IMR-90 (cell line): Measurements from ENCODE around the gene TEKT4. TPM values are rescaled to one million over a fixed set of nuclear protein-coding genes. Genes with fewer than 3 reads are reported as not detected.

ENCODE experiments used
- ATAC-seq: fragments of 200-7000 bp; cut with Tn5 transposase; 2 replicates; pipeline ENCODE4 v1.9.1; 2020; ENCODE audit warnings: low read depth, mild to moderate bottlenecking, moderate library complexity
- BruUV-seq: library from RNA; stranded (reverse); fragments of 400-500 nt; replicated peaks from 2 replicates; lab custom pipeline; 2021; lab: Mats Ljungman, UMichigan
- CTCF ChIA-PET: fragments of 300-600 bp; formaldehyde crosslinking; extraction: SDS; loops from one replicate; lab custom pipeline; 2021; ENCODE audit warnings: antibody characterized with exemption; lab: Yijun Ruan, JAX
- POLR2A ChIA-PET: fragments of 300-600 bp; sonication (Branson Sonifier 250); formaldehyde crosslinking; loops from one replicate; lab custom pipeline; 2022; ENCODE audit warnings: antibody characterized with exemption; ENCODE audit not compliant: unreplicated experiment; lab: Charles Lee
- DNase-seq: peaks from one replicate; pipeline ENCODE4 v3.0.0; 2013
- H2AFZ ChIP-seq: replicated peaks from 2 replicates; pipeline ENCODE3; 2013; ENCODE audit warnings: low read length, mild to moderate bottlenecking; ENCODE audit not compliant: poor library complexity
- H2AK5ac ChIP-seq: 2 replicates; pipeline ENCODE4 v1.6.1; 2013; ENCODE audit warnings: low read depth, low read length, inconsistent platforms
- H2AK9ac ChIP-seq: replicated peaks from 2 replicates; pipeline ENCODE3; 2013; ENCODE audit warnings: mild to moderate bottlenecking, low read depth, low read length, moderate library complexity; ENCODE audit not compliant: poor library complexity
- H2BK120ac ChIP-seq: 2 replicates; pipeline ENCODE4 v1.6.1; 2013; ENCODE audit warnings: low read depth, low read length, inconsistent platforms
- H2BK15ac ChIP-seq: 3 replicates; pipeline ENCODE4 v1.6.1; 2013; ENCODE audit warnings: low read depth, low read length, inconsistent platforms
- H2BK20ac ChIP-seq: 2 replicates; pipeline ENCODE4 v1.6.1; 2013; ENCODE audit warnings: low read depth, mild to moderate bottlenecking, inconsistent platforms, low read length, moderate library complexity
- H2BK5ac ChIP-seq: 2 replicates; pipeline ENCODE4 v1.6.1; 2013; ENCODE audit warnings: mild to moderate bottlenecking, low read depth, low read length, inconsistent platforms; ENCODE audit not compliant: poor library complexity, severe bottlenecking
- H3K14ac ChIP-seq: replicated peaks from 2 replicates; pipeline ENCODE4 v1.6.1; 2013; ENCODE audit warnings: low read depth, low read length, inconsistent platforms
- H3K18ac ChIP-seq: 2 replicates; pipeline ENCODE4 v1.6.1; 2013; ENCODE audit warnings: low read depth, low read length, control low read depth
- H3K23ac ChIP-seq: 2 replicates; pipeline ENCODE4 v1.6.1; 2013; ENCODE audit warnings: low read depth, low read length, inconsistent platforms
- H3K27ac ChIP-seq: 2 replicates; pipeline ENCODE4 v1.5.1; 2013; ENCODE audit warnings: mild to moderate bottlenecking, control low read depth, low read length; ENCODE audit not compliant: insufficient read depth
- H3K27me3 ChIP-seq: 2 replicates; pipeline ENCODE4 v1.6.1; 2013; ENCODE audit warnings: low read length; ENCODE audit not compliant: control insufficient read depth, insufficient read depth
- H3K36me3 ChIP-seq: 2 replicates; pipeline ENCODE4 v1.6.1; 2013; ENCODE audit warnings: low read length, mixed read lengths; ENCODE audit not compliant: control insufficient read depth, insufficient read depth
- H3K4ac ChIP-seq: 2 replicates; pipeline ENCODE4 v1.6.1; 2013; ENCODE audit warnings: low read depth, low read length, inconsistent platforms
- H3K4me1 ChIP-seq: 2 replicates; pipeline ENCODE4 v1.6.1; 2013; ENCODE audit warnings: low read length, mixed read lengths; ENCODE audit not compliant: control insufficient read depth, insufficient read depth
- H3K4me2 ChIP-seq: 2 replicates; pipeline ENCODE4 v1.6.1; 2013; ENCODE audit warnings: low read depth, mild to moderate bottlenecking, control low read depth, low read length, moderate library complexity
- H3K4me3 ChIP-seq: 2 replicates; pipeline ENCODE4 v1.5.1; 2013; ENCODE audit warnings: low read depth, mild to moderate bottlenecking, control low read depth, low read length, moderate library complexity; ENCODE audit not compliant: insufficient read depth
- H3K56ac ChIP-seq: 2 replicates; pipeline ENCODE4 v1.6.1; 2013; ENCODE audit warnings: low read length, inconsistent platforms; ENCODE audit not compliant: insufficient read depth; ENCODE audit errors: extremely low read depth
- H3K79me1 ChIP-seq, 2 experiments: 2 replicates each; pipeline ENCODE4 v1.6.1; 2013; ENCODE audit warnings: low read length in 2 of 2, inconsistent platforms in 1 of 2, low read depth in 1 of 2
- H3K9ac ChIP-seq: 2 replicates; pipeline ENCODE4 v1.6.1; 2013; ENCODE audit warnings: low read depth, low read length, control low read depth
- H3K9me1 ChIP-seq: 2 replicates; pipeline ENCODE4 v1.6.1; 2013; ENCODE audit warnings: low read length, inconsistent platforms; ENCODE audit not compliant: insufficient read depth
- H3K9me3 ChIP-seq: 2 replicates; pipeline ENCODE4 v1.6.1; 2013; ENCODE audit warnings: low read length; ENCODE audit not compliant: control insufficient read depth, insufficient read depth
- H4K20me1 ChIP-seq: 2 replicates; pipeline ENCODE4 v1.6.1; 2013; ENCODE audit warnings: low read length, inconsistent platforms; ENCODE audit not compliant: insufficient read depth
- H4K5ac ChIP-seq: 2 replicates; pipeline ENCODE4 v1.6.1; 2013; ENCODE audit warnings: mild to moderate bottlenecking, low read depth, low read length, control low read depth
- H4K8ac ChIP-seq, 2 experiments: 2 replicates each; pipeline ENCODE4 v1.6.1; 2013; ENCODE audit warnings: low read depth in 2 of 2, low read length in 2 of 2, control low read depth in 1 of 2, inconsistent platforms in 1 of 2
- H4K91ac ChIP-seq: 2 replicates; pipeline ENCODE4 v1.6.1; 2013; ENCODE audit warnings: low read depth, low read length, inconsistent platforms; ENCODE audit not compliant: insufficient read depth
- BHLHE40 ChIP-seq: fragments of 150-350 bp; IDR thresholded peaks from 2 replicates; pipeline ENCODE4 v1.6.1; 2016; ENCODE audit warnings: mild to moderate bottlenecking, low read depth, low read length
- CEBPB ChIP-seq: IDR thresholded peaks from 2 replicates; pipeline ENCODE4 v1.6.1; 2012; ENCODE audit warnings: low read depth, low read length, improper control_type of control experiment
- CHD1 ChIP-seq: IDR thresholded peaks from 2 replicates; pipeline ENCODE4 v1.6.1; 2012; ENCODE audit warnings: low read depth, low read length, improper control_type of control experiment
- CTCF ChIP-seq: conservative IDR thresholded peaks from 2 replicates; pipeline ENCODE4 v1.5.1; 2012; ENCODE audit warnings: mild to moderate bottlenecking, low read depth, low read length, improper control_type of control experiment
- MAZ ChIP-seq: IDR thresholded peaks from 2 replicates; pipeline ENCODE4 v1.6.1; 2012; ENCODE audit warnings: low read depth, mild to moderate bottlenecking, low read length, improper control_type of control experiment, moderate library complexity, borderline replicate concordance
- RAD21 ChIP-seq: IDR thresholded peaks from 2 replicates; pipeline ENCODE4 v1.6.1; 2012; ENCODE audit warnings: low read length, improper control_type of control experiment
- RCOR1 ChIP-seq: IDR thresholded peaks from 2 replicates; pipeline ENCODE4 v1.6.1; 2012; ENCODE audit warnings: mild to moderate bottlenecking, low read length, improper control_type of control experiment; ENCODE audit not compliant: insufficient replicate concordance
- USF2 ChIP-seq: fragments of 150-350 bp; IDR thresholded peaks from 2 replicates; pipeline ENCODE4 v1.6.1; 2017; ENCODE audit warnings: mild to moderate bottlenecking, antibody characterized with exemption, low read length, low read depth
- WGBS, 2 experiments: methylation state at CpG; one replicate each; pipeline versions ENCODE4 v1.1.5 to v1.1.7; 2013; ENCODE audit warnings: missing lambda C conversion rate in 2 of 2; ENCODE audit not compliant: insufficient read length in 1 of 2; ENCODE audit errors: extremely low coverage in 2 of 2; 5-methylcytosine and 5-hydroxymethylcytosine counted together
- dilution Hi-C: fragments of 300-500 bp; cut with HindIII; formaldehyde crosslinking; loops from one replicate; pipeline ENCODE4 v1.14.3; 2018; ENCODE audit warnings: low sequenced_read_pairs; ENCODE audit not compliant: unreplicated experiment
- in situ Hi-C: fragments of 300-500 bp; cut with MboI; formaldehyde crosslinking; loops from 3 replicates; pipeline ENCODE4 v1.14.3; 2019; ENCODE audit warnings: low sequenced_read_pairs, inconsistent platforms, mixed read lengths
- intact Hi-C: fragments of 100-400 bp; cut with micrococcal nuclease; formaldehyde crosslinking; loops from 2 replicates; pipeline ENCODE4 v1.10.0; 2022
- polyA plus RNA-seq, 3 experiments: library from polyadenylated mRNA; depleted of rRNA; stranded (reverse); fragments of >200 nt; gene quantifications; 2 replicates each; pipeline ENCODE4 v1.2.3, GENCODE V29; 2012; ENCODE audit warnings: low replicate concordance in 1 of 3
- total RNA-seq: library from RNA; depleted of rRNA; stranded (reverse); fragments of >200 nt; gene quantifications from 2 replicates; pipeline ENCODE4 v1.2.3, GENCODE V29; 2012

TEKT4 gene
- total and polyA plus RNA-seq, 2 of the 4 experiments (the other 2 are of a cell fraction): not detected

- intact Hi-C loops (no loop called here), in situ Hi-C loops (no loop called here), dilution Hi-C loops (no loop called here)
- Histone ChIP-seq H3K9me3 (no peaks in the 10 kb centered on the region), H2BK20ac (no peak overlapping the region), H3K79me1 (no peaks in the 10 kb centered on the region), H4K91ac (no peak overlapping the region), H3K56ac (no peak overlapping the region), H3K9ac (no peak overlapping the region), H3K14ac (no peak overlapping the region), H3K4me2 (no peak overlapping the region), H4K5ac (no peak overlapping the region), H3K23ac (no peak overlapping the region), H2AK9ac (no peak overlapping the region), H3K27me3 (peaks cover 2% of the 10 kb centered on the region; the same call in 1 of the 2 replicates), H4K20me1 (no peaks in the 10 kb centered on the region), H2AK5ac (no peak overlapping the region), H3K18ac (no peak overlapping the region), H3K9me1 (no peaks in the 10 kb centered on the region), H3K4me1 (no peaks in the 10 kb centered on the region), H2BK5ac (no peak overlapping the region), H3K36me3 (no peaks in the 10 kb centered on the region), H2AFZ (no peak overlapping the region), H3K4ac (no peak overlapping the region), H3K4me3 (no peak overlapping the region), H2BK15ac (no peak overlapping the region), H2BK120ac (no peak overlapping the region), H4K8ac (no peak overlapping the region), H3K27ac (no peak overlapping the region)
- WGBS, 2 experiments: 20% methylated on average over 4 of the region's 25 CpGs; no CpG with 5 or more reads in 1 of the 2 experiments
- BruUV-seq: no TSS peak
- ATAC-seq (no peak), DNase-seq (no peak)
- CTCF ChIA-PET: no interaction called here
- no peak for TF ChIP-seq USF2
- no peak for TF ChIP-seq CHD1
- no peak for TF ChIP-seq CEBPB
- TF ChIP-seq RAD21: no peak
- no peak for TF ChIP-seq BHLHE40
- TF ChIP-seq CTCF: peak; percentile 31; the same call in 1 of the 2 replicates
- TF ChIP-seq RCOR1: no peak
- TF ChIP-seq MAZ: no peak
- POLR2A ChIA-PET: no interaction called here
Observed at GRCh38 chr2:94870440-94871225, 597 bp upstream of the TEKT4 start.
